ENCODE data around the gene IGSF21.

GRCh38 chr1:18362150-18362549 lies 254.6 kb downstream of the IGSF21 start:
- TF ChIP-seq SIN3A (conservative IDR thresholded peaks at IDR 0.05 in 1 of 2, IDR thresholded peaks at IDR 0.05 in 1 of 2; ENCODE audit: low read depth in 1 of 2, low read length in 2 of 2) (no peak), CTCF (IDR thresholded peaks at IDR 0.05; ENCODE audit: control extremely low read depth in 1 of 3, insufficient read depth in 1 of 3, low read depth in 1 of 3, low read length in 3 of 3) (peak in 2 of 3 experiments; percentile 25 to 34; a peak in 2 of 4 replicates), RFX5 (IDR thresholded peaks at IDR 0.05; ENCODE audit: borderline replicate concordance, low read depth, low read length) (no peak), MAFK (IDR thresholded peaks at IDR 0.05; ENCODE audit: low read depth, low read length) (no peak), CREB1 (IDR thresholded peaks at IDR 0.05) (no peak), SRF (IDR thresholded peaks at IDR 0.05; ENCODE audit: low read depth, low read length) (no peak), E2F6 (IDR thresholded peaks at IDR 0.05) (no peak), SP1 (IDR thresholded peaks at IDR 0.05; ENCODE audit: low read depth, low read length) (no peak), TBP (IDR thresholded peaks at IDR 0.05; ENCODE audit: low read depth, low read length) (no peak)
- TF ChIP-seq, protein P1, sequence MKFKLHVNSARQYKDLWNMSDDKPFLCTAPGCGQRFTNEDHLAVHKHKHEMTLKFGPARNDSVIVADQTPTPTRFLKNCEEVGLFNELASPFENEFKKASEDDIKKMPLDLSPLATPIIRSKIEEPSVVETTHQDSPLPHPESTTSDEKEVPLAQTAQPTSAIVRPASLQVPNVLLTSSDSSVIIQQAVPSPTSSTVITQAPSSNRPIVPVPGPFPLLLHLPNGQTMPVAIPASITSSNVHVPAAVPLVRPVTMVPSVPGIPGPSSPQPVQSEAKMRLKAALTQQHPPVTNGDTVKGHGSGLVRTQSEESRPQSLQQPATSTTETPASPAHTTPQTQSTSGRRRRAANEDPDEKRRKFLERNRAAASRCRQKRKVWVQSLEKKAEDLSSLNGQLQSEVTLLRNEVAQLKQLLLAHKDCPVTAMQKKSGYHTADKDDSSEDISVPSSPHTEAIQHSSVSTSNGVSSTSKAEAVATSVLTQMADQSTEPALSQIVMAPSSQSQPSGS (IDR thresholded peaks at IDR 0.05; ENCODE audit: low read length): no peak
